GM12801 (cell line): ENCODE data around the gene KRT9.

ENCODE experiments used
- CTCF ChIP-seq: IDR thresholded peaks from one replicate; pipeline ENCODE4 v1.5.1; 2011; ENCODE audit warnings: control low read depth; ENCODE audit not compliant: insufficient read length; ENCODE audit errors: extremely low read depth

Gene KRT9

GRCh38 chr17:41579484-41580243 lies 7.8 kb upstream of the KRT9 start:
- TF ChIP-seq CTCF = no peak

GRCh38 chr17:41578971-41579370 lies 7.1 kb upstream of the KRT9 start:
- TF ChIP-seq CTCF = no peak

GRCh38 chr17:41578538-41578937 lies 6.7 kb upstream of the KRT9 start:
- TF ChIP-seq CTCF = no peak

GRCh38 chr17:41575336-41575735 lies 3.5 kb upstream of the KRT9 start:
- no peak for TF ChIP-seq CTCF

GRCh38 chr17:41567317-41567716 lies 4.5 kb downstream of the KRT9 start:
- TF ChIP-seq CTCF = no peak

- no peak for TF ChIP-seq CTCF
These were observed 6.5 kb downstream of the KRT9 start for GRCh38 chr17:41565338-41565737.

GRCh38 chr17:41563607-41564170 lies 8.2 kb downstream of the KRT9 start:
- no peak for TF ChIP-seq CTCF
